ENCODE results near the gene MELK. TPM values are rescaled to one million over a fixed set of nuclear protein-coding genes. Genes with fewer than 3 reads are reported as not detected.

MELK gene
- total RNA-seq, 2 experiments from 2014 or later = 47.2 to 48.1 TPM

DNA sequence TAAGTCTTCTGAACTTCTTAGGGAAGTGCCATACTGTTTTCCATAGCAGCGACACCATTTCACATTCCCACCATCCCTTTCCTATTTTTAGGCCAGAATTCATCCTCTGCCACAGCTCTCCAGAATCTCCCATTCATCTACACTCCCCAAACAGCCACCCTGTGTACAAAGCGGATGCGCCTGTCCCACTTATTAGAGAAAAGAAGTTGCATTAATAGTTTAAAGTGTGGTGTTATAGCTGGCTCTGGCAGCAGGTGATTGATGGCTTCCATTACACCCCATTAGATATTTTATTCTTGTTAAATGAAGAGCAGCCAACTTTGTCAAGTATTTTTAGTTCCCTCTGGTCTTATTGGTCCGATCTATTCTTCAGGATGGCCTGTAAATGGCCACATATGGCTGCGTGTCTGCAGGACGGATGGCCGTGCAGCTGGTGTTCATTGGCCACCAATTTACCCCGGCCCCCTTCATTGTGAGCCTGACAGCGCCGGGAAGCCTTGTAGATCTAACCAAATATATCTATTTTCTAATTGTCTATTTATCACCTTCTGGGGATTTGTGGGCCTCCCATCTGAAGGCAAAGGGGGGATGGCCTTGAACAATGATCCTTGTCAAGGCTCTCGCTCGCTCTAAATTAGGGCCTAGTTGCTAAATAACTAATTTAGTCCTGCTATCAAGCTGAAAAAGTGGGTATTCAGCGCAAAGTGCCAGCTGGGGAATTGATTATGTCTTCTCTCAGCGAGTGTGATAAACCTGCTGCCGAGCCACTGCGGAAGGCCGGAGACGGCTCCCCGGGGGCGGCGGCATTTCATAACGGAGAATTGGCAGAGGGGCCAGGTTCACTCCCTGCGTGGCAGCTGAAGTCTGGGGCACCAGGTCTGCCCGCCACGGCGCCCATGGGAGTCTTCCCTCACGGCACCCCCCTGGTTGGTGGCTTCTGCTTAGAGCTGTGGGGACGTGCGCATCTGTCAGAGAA, 141.1 kb downstream of the MELK start:
- DNase-seq (no peak), ATAC-seq (ENCODE audit: low read depth) (no peak)
- POLR2A ChIA-PET = interaction anchor here (0.6 kb wide), 1 partner anchor 678 kb away, joined by 3 read pairs; no protein-coding TSS in a partner anchor
- no peak overlapping the region for H3K27ac Mint-ChIP-seq
- H3K4me3 Mint-ChIP-seq = no peak overlapping the region
- H3K4me1 Mint-ChIP-seq = no peaks in the 10 kb centered on the region
- H3K36me3 Mint-ChIP-seq = no peaks in the 10 kb centered on the region
- H3K9me3 Mint-ChIP-seq = no peaks in the 10 kb centered on the region
- peaks cover 20% of the 10 kb centered on the region for H3K27me3 Mint-ChIP-seq

DNA sequence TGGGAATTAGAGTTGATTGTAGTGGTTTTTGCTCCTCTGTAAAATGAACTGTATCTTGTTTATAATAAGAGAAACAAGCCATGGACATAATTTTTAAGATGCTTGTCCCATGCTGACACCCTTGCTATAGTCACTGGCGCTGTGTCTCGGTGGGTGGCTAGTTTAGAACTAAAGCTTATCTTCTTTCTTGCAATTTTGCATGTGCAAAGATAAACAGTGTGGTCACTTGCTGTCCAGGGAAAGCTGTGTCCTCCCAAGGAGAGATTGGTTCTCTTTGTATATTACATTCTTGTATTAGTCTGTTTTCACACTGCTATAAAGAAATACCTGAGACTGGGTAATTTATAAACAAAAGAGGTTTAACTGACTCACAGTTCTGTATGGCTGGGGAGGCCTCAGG, 143.8 kb downstream of the MELK start:
- POLR2A ChIA-PET = no interaction called here
- Mint-ChIP-seq H3K9me3 (no peaks in the 10 kb centered on the region), H3K4me1 (no peaks in the 10 kb centered on the region), H3K27ac (no peak overlapping the region), H3K27me3 (peaks cover 25% of the 10 kb centered on the region), H3K4me3 (no peak overlapping the region), H3K36me3 (no peaks in the 10 kb centered on the region)
- ATAC-seq (ENCODE audit: low read depth) = no peak
- no peak for DNase-seq

GRCh38 chr9:36717276-36717675, 144.6 kb downstream of the MELK start:
- POLR2A ChIA-PET = no interaction called here
- DNase-seq (no peak), ATAC-seq (ENCODE audit: low read depth) (no peak)
- H3K36me3 Mint-ChIP-seq = no peaks in the 10 kb centered on the region
- H3K9me3 Mint-ChIP-seq = no peaks in the 10 kb centered on the region
- no peaks in the 10 kb centered on the region for H3K4me1 Mint-ChIP-seq
- H3K27ac Mint-ChIP-seq = no peak overlapping the region
- no peak overlapping the region for H3K4me3 Mint-ChIP-seq
- H3K27me3 Mint-ChIP-seq = peaks cover 25% of the 10 kb centered on the region

- POLR2A ChIA-PET = no interaction called here
- no peak overlapping the region for H3K27ac Mint-ChIP-seq
- H3K9me3 Mint-ChIP-seq = no peaks in the 10 kb centered on the region
- H3K27me3 Mint-ChIP-seq = peaks cover 25% of the 10 kb centered on the region
- DNase-seq (no peak), ATAC-seq (ENCODE audit: low read depth) (no peak)
- no peaks in the 10 kb centered on the region for H3K4me1 Mint-ChIP-seq
- H3K4me3 Mint-ChIP-seq = no peak overlapping the region
- H3K36me3 Mint-ChIP-seq = no peaks in the 10 kb centered on the region
These were observed 145.9 kb downstream of the MELK start for GRCh38 chr9:36718612-36719011.

- Mint-ChIP-seq H3K4me3 (no peak overlapping the region), H3K4me1 (no peaks in the 10 kb centered on the region), H3K27ac (no peak overlapping the region), H3K27me3 (peaks cover 23% of the 10 kb centered on the region), H3K36me3 (no peaks in the 10 kb centered on the region), H3K9me3 (no peaks in the 10 kb centered on the region)
- no peak for ATAC-seq (ENCODE audit: low read depth)
- no peak for DNase-seq
- POLR2A ChIA-PET = no interaction called here
These were observed 147.3 kb downstream of the MELK start for GRCh38 chr9:36720043-36720442.

GRCh38 chr9:36721846-36722588, 149.3 kb downstream of the MELK start:
- POLR2A ChIA-PET = no interaction called here
- ATAC-seq (ENCODE audit: low read depth) (no peak), DNase-seq (no peak)
- Mint-ChIP-seq H3K27me3 (peaks cover 12% of the 10 kb centered on the region), H3K36me3 (no peaks in the 10 kb centered on the region), H3K27ac (no peak overlapping the region), H3K9me3 (no peaks in the 10 kb centered on the region), H3K4me3 (no peak overlapping the region), H3K4me1 (no peaks in the 10 kb centered on the region)

- Mint-ChIP-seq H3K27ac (no peak overlapping the region), H3K27me3 (no peaks in the 10 kb centered on the region), H3K36me3 (no peaks in the 10 kb centered on the region), H3K4me1 (peaks cover 3% of the 10 kb centered on the region), H3K4me3 (no peak overlapping the region), H3K9me3 (no peaks in the 10 kb centered on the region)
- ATAC-seq (ENCODE audit: low read depth) (no peak), DNase-seq (no peak)
- POLR2A ChIA-PET = no interaction called here
These were observed 153.2 kb downstream of the MELK start for GRCh38 chr9:36725777-36726356.

Other genes with a start within 250 kb of the MELK start
- 10 to 100 TPM; 54.5 to 55.5 TPM for gene RNF38, start 172.6 kb upstream of the MELK start, total RNA-seq